ENCODE data around the gene FGF19.
A peak's percentile ranks its signal among the peaks of the same experiment; 100 is the strongest.
"Not testable (repeated sequence)": the region's sequence is repeated elsewhere in the genome, so short reads cannot be mapped to it uniquely, and the experiment has no call there.

FGF19 gene

DNA sequence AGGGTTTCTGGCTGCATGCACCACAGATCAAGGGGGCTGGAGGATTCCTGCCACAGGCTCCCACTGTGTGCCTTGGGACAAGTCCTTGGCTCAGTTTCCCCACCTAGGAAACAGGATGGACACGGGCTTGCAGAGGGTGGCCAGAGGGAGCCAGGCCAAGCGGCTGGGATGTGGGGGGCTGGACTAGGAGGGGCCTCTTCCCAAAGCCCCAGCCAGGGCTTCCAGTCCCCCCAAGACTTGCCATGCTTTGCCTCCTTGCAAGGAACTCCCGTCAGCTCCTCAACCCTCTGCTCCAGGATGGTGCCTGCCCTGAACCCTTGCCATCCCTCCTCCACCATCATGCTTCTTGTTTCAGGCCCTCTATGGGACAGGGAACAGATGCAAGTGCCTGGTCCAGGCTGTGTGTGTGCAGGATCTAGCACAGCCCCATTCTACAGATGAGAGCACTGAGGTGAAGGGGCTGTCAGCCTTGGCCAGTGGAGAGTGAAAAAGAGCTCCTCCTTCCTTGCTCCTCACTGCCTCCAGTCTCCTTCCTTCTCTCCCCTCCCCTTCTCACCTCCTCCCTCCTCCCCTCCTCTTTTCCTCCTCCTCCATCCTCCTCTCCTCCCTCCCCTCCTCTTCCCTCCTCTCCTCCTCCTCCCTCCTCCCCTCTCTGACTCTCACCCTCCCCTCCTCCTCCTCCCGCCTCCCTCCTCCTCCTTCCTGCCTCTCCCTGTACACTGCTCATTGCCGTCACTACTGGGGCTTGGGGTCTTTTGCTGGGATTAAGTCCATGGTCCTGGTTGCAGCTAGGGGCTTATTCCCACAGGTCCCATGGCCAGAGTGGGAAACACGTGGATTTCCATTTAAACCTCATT, 13.3 kb upstream of the FGF19 start:
- no peak for DNase-seq

DNA sequence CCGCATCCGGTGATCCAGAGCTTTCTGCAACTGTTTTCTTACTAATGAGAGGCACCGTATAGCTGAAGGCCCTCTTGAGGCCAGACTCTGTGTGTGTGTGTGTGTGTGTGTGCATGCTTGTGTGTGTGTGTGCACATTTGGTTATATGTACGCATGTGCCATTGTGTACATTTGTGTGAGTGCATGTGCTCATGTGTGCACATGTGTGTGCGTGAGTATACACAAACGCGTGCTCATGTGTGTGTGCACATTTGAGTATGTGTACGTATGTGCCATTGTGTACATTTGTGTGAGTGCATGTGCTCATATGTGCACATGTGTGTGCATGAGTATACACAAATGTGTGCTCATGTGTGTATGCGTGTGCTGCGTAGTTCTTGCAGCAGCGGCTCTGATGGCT, 12.3 kb upstream of the FGF19 start:
- no peak for DNase-seq

DNA sequence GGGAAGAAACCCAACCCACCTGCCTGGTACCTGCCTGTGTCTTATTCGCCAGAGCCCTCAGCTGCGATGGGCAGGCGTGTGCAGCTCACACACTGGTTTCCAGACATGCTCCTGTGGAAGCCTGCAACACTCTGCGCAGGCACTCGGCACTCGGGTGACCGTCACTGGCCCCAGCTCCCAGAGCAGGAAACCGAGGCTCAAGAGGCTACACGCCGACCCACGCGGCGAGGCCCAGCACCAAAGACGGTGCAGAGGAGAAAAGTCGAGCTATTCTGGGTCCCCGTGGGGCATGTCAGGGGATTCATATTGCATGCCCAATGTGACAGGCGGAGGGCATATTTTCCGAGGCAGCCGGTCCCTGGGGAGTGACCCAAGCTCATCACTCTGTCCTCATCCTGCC, 11.6 kb upstream of the FGF19 start:
- no peak for DNase-seq

DNA sequence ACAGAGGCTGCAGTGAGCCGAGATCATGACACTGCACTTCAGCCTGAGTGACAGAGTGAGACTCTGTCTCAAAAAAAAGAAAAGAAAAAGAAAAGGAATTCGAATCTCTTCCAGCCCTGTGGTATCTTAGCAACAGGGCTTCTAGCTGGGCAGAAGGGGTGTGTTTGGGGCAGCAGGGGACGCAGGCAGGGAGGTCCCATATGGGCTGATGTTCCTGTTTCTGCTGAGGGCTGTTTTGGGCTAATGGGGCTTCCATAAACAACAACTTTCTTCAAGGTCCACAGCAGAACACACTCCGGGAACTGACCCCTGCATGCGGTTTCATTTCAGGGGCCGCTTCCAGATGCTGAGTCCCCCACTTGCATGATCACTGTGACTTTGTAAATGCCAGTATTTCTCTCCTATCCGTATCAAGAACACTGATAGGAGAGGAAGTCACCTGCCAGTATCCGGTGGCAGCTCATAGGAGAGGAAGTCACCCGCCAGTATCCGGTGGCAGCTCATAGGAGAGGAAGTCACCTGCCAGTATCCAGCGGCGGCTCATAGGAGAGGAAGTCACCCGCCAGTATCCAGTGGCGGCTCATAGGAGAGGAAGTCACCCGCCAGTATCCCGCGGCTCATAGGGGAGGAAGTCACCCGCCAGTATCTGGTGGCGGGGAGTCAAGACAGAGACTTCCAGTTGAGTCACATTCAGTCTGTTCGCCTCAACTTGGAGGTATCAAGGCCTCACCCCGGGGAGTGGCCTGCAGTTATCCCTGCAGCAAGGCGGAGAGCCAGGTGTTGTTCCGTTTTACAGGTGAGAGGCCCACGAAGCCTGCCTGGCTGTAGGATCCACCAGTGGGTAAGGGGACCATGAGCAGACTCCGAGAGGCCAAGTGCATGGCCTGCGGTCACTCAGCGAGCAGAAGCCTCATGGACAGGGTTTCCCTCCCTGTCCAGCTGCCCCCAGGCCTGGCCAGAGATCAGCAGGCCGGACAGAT, 8.3 kb upstream of the FGF19 start:
- no peak for DNase-seq

DNA sequence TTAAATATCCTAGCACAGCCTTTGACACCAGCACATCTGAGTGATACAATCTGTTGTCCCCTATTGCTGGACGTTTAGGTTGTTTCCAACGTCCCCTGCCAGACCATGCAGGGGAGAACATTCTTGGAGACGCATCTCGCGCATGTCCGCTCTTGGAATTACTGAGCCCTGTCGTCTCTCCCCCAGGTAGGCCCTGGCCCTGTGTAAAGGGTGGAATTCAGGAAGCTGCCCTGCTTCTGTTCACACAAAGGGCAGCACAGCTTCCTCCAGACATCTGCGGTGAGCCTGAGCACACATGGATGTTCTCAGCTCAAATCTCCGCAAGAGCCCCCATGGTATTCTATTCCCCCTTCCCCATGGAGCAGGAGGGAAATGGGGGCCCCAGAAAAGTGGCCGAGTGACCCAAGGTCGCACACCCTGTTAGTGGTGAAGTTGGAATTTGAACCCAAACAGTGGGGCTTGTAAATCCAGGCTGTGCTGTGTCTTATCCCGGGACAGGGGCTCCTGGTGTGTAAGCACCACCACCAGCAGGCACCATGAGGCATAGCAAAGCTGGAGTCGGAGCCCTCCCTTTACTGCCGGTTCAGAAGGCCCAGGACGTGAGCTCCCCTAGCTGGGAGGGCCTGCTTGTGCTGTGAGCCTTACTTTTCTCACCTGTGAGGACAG, 5.0 kb upstream of the FGF19 start:
- no peak for DNase-seq

DNA sequence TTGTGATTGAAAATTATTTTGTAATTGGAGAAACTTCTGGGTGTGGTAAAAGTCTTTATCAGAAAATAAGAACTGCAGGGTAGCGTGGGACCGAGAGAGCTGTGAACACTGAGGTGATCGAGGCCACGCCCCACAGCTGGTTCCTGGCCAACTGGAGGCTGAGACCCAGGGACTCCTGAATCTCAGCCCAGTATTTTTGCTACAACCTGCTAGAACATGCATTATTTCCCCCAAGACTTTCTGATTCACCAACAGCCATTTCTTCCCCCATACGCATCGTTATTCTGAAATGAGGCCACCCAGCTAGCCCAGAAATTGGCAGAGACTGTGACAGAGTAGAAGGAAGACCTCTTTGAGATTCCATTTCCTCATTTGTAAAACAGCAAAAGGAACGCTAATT, 3.4 kb upstream of the FGF19 start:
- DNase-seq: no peak

DNA sequence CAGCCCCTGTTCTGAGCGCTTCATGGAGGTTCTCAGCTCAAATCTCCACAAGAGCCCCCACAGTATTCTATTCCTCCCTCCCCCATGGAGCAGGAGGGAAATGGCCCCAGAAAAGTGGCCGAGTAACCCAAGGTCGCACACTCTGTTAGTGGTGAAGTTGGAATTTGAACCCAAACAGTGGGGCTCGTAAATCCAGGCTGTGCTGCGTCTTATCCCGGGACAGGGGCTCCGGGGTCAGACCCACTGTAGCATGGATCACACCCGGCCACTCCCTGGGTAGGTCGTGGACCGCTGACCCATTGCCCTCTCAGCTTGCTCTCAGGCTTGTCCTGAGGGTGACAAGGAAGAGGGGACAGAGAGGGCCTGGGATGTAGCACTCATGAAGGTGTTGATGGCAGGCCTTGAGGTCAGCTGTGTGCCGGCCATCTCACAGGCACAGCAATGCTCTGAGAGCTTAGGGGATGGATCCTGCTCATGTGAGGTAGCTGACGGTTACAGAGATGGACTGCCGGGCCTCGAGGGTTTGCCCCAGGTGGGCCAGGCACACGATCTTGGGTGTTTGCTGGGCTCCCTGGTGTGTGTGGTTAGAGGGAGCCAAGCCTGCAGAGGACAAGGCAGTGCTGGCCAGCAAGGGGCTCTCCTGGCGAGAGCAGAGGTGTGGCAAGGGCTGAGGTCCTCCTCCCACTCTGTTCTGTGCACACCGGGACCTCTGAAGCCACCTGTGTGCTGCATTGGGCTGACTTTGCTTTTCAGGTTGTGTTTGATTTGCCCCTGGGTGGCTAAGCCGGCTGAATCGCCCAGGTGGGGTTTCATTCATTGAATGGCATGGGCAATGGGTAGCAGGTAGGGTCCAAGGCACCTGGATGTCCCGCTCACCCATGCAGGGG, 2.3 kb upstream of the FGF19 start:
- DNase-seq: no peak

DNA sequence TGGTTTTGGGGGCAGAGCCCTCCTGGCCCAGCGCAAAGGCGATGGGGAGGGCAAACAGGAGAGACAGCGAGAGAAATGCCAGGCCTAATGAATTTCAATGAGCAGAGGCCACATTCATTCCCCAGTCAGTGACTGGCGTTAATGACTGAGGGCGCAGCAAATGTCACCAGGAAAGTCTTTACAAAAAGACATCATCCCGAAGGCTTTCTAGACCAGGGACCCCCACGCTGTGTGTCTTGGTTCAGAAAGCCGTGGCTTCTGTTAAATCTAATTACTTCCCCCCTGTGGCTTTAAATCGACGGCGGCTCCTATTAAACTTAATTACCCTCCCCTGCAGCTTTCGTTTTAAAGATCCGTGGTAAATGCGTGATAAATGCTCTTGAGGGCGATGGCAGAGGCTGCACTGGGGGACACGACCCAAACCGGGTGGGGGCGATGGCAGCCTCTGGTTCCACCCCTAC, 1.6 kb upstream of the FGF19 start:
- DNase-seq: no peak

DNA sequence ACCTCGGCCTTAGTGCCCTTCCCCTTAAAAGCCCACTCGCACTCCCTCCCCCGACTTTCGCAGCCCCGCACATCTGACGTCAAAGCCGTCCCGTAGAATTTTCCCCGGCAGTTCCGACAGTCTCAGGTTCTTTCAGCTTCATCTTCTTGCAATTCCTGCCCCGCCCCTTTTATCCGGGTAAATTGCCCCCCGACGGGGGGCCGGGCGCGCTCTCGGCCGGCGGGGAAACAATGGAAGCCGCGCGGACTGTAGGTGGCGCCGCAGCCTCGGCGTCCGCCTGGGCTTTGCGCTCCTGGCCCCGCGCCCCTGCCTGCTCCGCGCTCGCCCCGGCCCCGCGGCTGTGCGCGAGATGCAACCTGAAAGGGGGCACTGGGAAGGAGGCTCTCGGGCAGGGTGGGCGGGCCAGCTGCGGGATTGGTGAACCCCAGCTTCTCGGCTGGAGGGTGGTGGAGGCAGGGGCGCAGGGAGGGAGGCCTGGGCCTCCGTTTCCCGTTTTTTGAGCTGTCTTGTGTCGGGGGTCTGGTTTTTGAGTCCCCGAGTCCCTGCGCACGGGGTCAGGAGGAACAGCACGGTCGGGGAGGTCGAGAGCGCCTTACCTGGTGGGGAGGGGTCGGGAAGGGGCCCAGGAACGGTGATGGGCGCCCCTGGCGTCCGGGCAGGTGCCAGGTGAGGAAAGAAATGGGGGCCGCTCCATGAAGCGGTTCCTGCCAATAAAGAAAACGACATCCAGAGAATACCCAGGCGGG, 859 bp upstream of the FGF19 start:
- DNase-seq: peak; percentile 31

DNA sequence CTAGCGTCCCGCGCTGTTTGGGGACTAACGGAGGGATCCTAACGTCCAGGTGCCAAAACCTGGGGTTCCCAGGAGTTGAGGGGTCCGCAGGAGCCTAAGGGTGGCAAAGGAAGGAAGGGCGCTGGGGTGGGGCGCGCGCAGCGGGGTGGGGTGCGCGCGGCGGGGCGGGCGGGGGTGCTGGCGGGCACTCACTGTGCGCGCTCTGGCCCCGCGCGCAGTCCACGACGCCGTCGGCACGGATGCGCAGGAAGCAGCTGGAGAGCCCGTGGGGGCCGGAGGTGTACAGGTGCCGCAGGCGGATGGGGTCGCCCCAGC, 412 bp downstream of the FGF19 start:
- no peak for DNase-seq

DNA sequence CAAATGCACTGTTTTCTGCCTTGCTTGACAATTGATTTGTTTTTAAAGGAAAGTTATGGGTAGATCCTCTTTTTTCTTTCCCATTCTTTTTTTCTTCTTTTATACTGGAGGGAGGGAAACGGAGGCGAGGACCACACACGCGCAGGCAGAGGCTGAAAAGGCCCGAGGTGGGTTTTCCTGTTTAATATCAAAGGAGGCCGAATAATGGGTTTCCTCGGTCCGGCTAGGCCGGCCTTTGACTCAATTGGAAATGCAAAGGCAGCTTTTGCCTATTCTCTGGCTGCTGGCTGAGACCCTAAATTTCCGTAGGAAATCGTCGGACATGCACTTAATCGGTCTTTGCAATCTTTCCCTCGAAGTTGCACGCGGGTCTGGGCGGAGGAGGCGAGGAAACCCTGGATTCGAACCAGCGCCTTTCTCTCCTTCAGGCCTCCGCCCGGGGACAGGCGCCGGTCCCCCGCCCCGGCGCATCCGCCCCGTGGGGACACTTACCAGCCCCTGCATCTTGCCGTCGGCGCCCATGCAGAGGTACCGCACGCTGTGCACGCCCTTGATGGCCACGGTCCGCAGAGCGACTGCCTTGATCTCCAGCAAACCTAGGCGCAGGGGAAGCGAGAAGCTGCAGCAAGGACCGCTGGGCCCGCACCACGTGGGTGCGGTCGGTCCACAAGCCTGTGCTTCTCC, 911 bp downstream of the FGF19 start:
- DNase-seq: no peak

DNA sequence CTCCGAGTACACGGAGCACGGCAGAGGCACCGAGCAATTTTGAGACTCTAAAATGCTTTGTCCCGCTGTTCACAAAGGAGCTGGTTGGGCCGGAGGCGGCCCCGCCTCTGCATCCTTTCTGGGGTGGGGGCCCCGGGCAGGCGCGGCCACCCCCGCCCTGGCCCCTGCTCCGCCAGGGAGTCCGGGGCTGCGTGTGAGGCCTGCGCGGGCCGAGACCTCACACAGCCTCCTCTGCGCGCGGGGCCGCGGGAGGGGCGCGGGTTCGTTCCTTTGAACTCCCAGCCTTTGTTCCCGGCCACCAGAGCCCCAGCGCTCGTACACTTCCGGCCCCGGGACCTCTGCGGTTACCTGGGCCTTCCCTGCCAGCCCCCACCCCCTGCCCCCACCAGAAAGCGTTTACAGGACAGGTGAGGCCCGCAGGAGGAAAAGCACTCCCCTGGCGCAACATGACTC, 1.6 kb downstream of the FGF19 start:
- no peak for DNase-seq

DNA sequence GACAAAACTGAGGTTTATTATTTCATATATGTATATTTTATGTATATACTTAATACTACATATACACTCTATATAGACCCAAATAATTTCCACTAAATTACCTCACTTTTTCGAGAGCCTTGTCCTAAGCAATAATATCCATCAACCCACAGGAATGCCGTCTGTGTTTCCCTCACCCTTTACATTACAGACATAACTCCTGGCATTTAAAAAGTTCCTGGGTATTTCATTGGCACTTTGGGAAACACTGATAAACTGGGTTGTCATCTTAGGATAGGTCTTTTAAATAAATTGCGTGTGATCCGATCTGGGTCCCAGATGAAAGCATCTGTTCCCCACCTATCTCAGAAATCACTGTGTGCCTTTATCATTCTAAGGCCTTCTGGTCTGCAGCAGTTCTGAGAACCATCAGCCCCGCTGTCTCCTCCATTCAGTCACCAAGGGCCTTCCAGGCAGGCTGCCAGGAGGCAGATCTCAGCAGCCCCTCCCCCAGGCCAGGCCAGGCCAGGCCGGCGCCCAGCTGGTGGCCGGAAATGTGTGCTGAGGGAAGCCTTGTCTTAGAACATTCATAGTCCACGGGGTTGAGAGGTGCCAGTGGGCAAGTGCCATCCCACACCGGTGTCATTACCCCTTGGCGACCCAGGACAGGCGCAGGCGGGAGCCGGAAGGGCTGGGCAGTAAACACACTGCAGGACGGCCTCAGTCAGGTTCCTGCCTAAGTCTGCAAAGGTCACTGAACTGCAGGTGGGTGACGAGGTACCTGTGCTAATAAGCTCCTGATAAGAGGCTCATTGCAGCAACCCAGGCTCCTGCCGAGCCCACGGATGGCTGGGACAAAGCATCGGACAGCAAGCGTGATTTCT, 3.3 kb downstream of the FGF19 start:
- DNase-seq: peak; percentile 55

DNA sequence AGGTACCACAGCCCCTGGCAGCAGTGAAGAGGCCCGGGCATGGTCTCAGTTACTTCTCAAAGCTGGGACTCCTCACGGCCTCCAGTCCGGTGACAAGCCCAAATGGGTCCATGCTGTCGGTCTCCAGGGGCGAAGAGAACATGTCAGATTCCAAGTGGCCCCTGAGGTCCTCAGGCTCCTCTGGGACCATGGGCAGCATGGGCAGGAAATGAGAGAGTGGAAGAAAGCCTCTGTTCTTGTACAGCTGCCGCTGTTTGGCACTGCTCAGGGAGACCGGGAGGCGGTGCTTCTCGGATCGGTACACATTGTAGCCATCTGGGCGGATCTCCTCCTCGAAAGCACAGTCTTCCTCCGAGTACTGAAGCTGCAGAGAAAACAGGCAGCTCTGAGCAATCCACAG, 4.6 kb downstream of the FGF19 start:
- no peak for DNase-seq

DNA sequence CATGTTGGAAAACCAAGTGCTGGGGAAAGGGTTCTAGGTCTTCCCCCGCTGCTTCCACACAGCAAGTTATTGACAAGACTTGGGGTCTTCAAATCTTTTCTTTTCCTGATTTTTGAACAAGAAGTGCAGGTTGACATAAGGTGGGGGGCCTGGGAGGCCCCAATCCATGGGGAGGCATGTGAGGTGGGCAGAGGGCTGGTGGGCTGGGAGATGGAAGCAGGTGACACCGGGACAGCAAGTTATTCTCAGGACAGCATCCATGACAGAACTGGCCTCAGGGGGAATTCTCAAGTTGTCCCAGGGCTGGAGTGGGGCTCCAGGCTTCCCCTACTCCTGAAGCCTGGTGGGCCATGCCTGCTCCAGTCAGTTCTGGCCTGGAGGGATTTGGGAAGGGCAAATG, 5.5 kb downstream of the FGF19 start:
- no peak for DNase-seq

DNA sequence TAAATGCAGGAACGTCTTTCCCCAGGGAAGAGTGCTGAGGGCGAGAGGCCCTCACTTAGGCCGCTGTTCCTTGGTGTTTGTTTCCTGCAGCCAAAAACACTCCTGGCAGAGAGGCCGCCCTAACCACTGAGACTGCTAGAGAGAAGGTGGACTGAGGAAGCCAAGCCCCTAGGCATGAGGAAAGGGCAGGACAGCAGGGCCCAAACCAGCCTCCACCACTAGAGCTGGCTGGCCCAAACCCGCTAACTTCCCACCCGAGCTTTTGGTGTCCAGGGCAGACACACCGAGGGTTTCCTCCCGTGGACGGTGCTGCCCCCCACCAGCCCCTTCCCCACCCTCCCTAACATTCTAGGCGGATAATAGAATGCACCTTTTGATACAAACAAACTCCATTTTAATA, 6.0 kb downstream of the FGF19 start:
- DNase-seq: no peak

DNA sequence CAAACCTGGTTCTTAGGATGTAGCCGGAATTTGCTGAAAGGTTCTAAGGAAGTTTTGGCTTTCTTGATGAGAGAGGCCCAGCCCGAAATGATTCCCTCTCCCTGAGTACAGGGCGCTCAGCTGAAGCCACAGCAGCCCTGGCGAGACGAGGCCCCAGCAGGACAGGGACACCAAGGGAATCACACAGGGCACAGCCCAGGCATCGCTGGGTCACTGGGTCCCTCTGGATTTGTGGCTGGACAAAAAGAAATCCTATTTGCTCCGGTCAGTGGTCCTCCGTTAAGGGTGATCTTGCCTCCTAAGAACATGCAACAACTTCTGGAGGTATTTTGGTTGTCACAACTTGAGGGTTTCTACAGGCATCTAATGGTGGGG, 6.4 kb downstream of the FGF19 start:
- no peak for DNase-seq

DNA sequence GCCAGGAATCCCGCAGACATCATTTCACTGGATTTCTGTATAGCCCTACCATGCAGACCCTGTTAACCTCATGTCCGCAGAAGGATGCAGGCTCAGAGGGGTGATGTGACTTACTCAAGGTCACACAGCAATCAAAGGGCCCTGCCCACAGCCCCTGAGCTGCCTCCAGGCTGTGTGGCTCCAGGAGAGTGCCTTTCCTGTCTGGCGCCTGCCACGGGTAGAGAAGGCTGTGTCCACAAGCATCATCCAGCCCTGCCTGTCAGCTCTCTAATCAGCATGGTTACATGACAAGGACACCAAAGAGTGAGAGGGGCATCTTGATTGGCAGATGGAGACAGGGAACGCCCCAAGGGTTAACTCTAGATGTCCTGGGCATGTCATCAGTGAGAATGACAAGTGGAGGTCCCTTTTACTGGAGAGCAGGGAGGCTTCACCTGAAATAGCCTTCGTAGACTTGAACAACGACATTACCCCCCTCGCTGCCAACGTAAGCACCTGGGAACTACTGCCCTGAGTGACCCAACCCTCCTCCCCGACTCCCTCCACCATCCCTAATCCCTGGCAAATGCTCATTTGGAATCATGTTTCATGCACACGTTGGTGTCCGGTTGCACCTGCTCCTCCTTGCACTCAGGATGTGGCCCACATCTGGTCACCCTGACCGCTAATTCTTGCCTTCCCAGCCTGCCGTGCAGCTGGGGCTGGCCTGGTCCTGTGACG, 6.9 kb downstream of the FGF19 start:
- DNase-seq: no peak

DNA sequence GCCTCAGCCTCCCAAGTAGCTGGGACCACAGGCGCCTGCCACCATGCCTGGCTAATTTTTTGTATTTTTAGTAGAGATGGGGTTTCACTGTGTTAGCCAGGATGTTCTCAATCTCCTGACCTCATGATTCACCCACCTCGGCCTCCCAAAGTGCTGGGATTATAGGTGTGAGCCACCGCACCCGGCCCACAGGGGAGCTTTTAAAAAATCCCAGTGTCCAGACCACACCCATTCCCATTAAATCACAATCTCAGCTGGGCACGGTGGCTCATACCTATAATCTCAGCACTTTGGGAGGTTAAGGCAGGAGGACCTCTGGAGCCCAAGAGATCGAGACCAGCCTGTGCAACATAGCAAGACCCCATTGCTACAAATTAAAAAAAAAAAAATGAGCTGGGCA, 7.8 kb downstream of the FGF19 start:
- not testable (repeated sequence) for DNase-seq

Measured in NCI-H345 (cell line).